Epithelial cell of alveolus of lung (primary cell): ENCODE measurements around the gene CPA2. TPM values are rescaled to one million over a fixed set of nuclear protein-coding genes. Genes with fewer than 3 reads are reported as not detected.

ENCODE experiments used
- total RNA-seq: library from RNA; depleted of rRNA; stranded (reverse); fragments of >200 nt; gene quantifications from 2 replicates; pipeline ENCODE4 v1.2.1, GENCODE V29; 2015

The CPA2 gene
- total RNA-seq = not detected in 2 replicates

DNA sequence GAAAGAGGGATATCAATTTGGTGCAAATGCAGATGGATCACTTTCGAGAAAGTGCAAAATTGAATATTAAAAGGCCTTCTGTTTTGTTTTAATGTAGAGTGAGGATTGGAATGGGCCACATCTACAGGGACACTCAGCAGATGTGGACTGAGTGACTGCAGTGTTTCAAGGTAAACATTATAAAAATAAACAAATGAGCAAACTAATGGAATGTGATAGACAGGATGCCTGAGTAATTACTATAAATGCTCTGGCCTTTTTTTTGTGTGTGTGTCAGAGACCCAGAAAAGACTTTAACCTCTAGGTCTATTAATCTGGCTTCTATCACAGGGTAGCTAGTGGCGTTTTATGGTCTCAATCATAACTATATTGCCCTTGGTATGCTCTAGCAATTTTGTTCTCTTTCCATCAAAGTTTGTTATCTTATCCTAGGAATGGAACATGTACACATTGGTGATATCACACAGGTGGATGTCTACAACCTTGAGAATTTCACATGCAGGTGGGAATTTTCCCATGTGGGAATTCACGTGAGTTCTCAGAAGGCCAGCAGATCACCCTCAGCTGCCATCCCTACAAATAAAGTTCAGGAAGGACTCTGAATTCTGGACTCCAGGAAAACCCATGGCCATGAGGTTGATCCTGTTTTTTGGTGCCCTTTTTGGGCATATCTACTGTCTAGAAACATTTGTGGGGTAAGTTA is at the start of gene CPA2:
Gene CPA2 (plus strand): TSS at position 606 of the 703 bp plus-strand sequence. CDS start 19 bp downstream, at position 625.

DNA sequence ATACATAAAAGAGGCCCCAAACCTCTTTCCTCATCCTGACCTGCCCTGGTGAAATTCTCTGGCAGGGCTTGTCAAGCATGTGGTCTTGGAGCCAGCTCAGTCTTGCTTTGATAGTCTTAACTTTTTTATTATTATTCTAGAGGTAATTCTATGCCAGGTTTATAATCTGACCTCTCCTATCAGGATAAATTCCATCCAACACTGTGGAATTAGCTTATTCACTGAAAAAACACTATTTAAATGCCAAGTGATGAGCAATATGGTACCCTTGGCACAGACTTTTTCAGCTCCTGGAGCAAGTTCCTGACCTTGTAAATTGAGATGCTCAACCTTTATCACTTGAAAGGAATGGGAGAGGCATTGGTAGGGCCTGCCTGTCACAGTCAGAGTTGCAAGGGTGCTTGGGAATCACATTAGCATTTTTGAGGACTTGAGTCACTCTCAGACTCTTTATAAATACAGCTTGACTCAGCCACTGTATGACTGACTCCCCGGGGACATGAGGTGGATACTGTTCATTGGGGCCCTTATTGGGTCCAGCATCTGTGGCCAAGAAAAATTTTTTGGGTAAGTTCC is 26.1 kb downstream of the CPA2 start, which contains the start of gene CPA4:
Gene CPA4 (plus strand): TSS at position 480 of the 576 bp plus-strand sequence. CDS start 20 bp downstream, at position 500.

Other genes starting within 250 kb of the CPA2 start
- gene ZC3HC1, start 215.5 kb upstream of the CPA2 start, total RNA-seq = 14.9 and 18.0 TPM in 2 replicates
- 15.5 and 18.2 TPM in 2 replicates for gene KLHDC10, start 196.3 kb upstream of the CPA2 start, total RNA-seq
- 11.6 and 14.5 TPM in 2 replicates for gene TMEM209, start 61.5 kb upstream of the CPA2 start, total RNA-seq
- gene SSMEM1, start 59.0 kb upstream of the CPA2 start, total RNA-seq = not detected in 2 replicates
- 1.8 and 3.1 TPM in 2 replicates for gene CPA4, start 26.3 kb downstream of the CPA2 start, total RNA-seq
- gene CPA5, start 78.0 kb downstream of the CPA2 start, total RNA-seq = not detected in 2 replicates
- gene CPA1, start 113.6 kb downstream of the CPA2 start, total RNA-seq = not detected in 2 replicates
- gene CEP41, start 174.2 kb downstream of the CPA2 start, total RNA-seq = 24.9 and 26.9 TPM in 2 replicates
- 44.7 and 109 TPM in 2 replicates for gene MEST, start 225.2 kb downstream of the CPA2 start, total RNA-seq